H9 (cell line): ENCODE results near the gene FXYD7. TPM values are rescaled to one million over a fixed set of nuclear protein-coding genes. Genes with fewer than 3 reads are reported as not detected.

ENCODE experiments used
- DNase-seq: peaks from one replicate; pipeline ENCODE4 v3.0.0-alpha.2; 2017
- H2AFZ ChIP-seq: one replicate; pipeline ENCODE4 v1.6.1; 2013; ENCODE audit warnings: mild to moderate bottlenecking, low read length, control low read depth, moderate library complexity
- H2AK5ac ChIP-seq: 2 replicates; pipeline ENCODE4 v1.6.1; 2013; ENCODE audit warnings: low read length, control low read depth, mixed read lengths; ENCODE audit not compliant: insufficient read length
- H2BK120ac ChIP-seq: one replicate; pipeline ENCODE4 v1.6.1; 2013; ENCODE audit warnings: low read depth, mild to moderate bottlenecking, low read length, control low read depth, inconsistent platforms; ENCODE audit not compliant: poor library complexity, severe bottlenecking
- H2BK12ac ChIP-seq: 2 replicates; pipeline ENCODE4 v1.6.1; 2013; ENCODE audit warnings: low read length, control low read depth, mixed read lengths, low read depth; ENCODE audit not compliant: insufficient read length
- H2BK15ac ChIP-seq: 2 replicates; pipeline ENCODE4 v1.6.1; 2013; ENCODE audit warnings: low read depth, low read length, control low read depth
- H2BK20ac ChIP-seq: one replicate; pipeline ENCODE4 v1.6.1; 2013; ENCODE audit warnings: low read depth, mild to moderate bottlenecking, low read length, control low read depth, inconsistent platforms; ENCODE audit not compliant: poor library complexity, severe bottlenecking
- H2BK5ac ChIP-seq: 2 replicates; pipeline ENCODE4 v1.6.1; 2013; ENCODE audit warnings: low read length, control low read depth, mixed read lengths; ENCODE audit not compliant: insufficient read length
- H3K14ac ChIP-seq: 2 replicates; pipeline ENCODE4 v1.6.1; 2013; ENCODE audit warnings: low read length, control low read depth; ENCODE audit not compliant: insufficient read depth
- H3K18ac ChIP-seq: 2 replicates; pipeline ENCODE4 v1.6.1; 2013; ENCODE audit warnings: low read depth, mild to moderate bottlenecking, mixed read lengths, low read length, control low read depth; ENCODE audit not compliant: insufficient read length
- H3K23ac ChIP-seq: 2 replicates; pipeline ENCODE4 v1.6.1; 2013; ENCODE audit warnings: low read length, control low read depth, mixed read lengths, low read depth; ENCODE audit not compliant: insufficient read length
- H3K23me2 ChIP-seq: 2 replicates; pipeline ENCODE4 v1.6.1; 2013; ENCODE audit warnings: low read depth, mild to moderate bottlenecking, mixed read lengths, low read length, control low read depth; ENCODE audit not compliant: insufficient read length, poor library complexity, severe bottlenecking
- H3K27ac ChIP-seq: 2 replicates; pipeline ENCODE4 v1.5.1; 2013; ENCODE audit warnings: low read length, control low read depth, mixed read lengths, low read depth; ENCODE audit not compliant: insufficient read length
- H3K27me3 ChIP-seq: 2 replicates; pipeline ENCODE4 v1.6.1; 2013; ENCODE audit warnings: low read length, control low read depth, inconsistent platforms; ENCODE audit not compliant: insufficient read depth
- H3K4ac ChIP-seq: 2 replicates; pipeline ENCODE4 v1.6.1; 2013; ENCODE audit warnings: low read depth, mild to moderate bottlenecking, control low read depth, inconsistent platforms, low read length, moderate library complexity
- H3K4me1 ChIP-seq: 2 replicates; pipeline ENCODE4 v1.6.1; 2013; ENCODE audit warnings: low read length, control low read depth, inconsistent platforms; ENCODE audit not compliant: insufficient read depth
- H3K4me2 ChIP-seq: 2 replicates; pipeline ENCODE4 v1.6.1; 2013; ENCODE audit warnings: low read length, control low read depth, mixed read lengths; ENCODE audit not compliant: insufficient read length, insufficient read depth
- H3K56ac ChIP-seq: 2 replicates; pipeline ENCODE4 v1.6.1; 2013; ENCODE audit warnings: low read depth, mild to moderate bottlenecking, mixed read lengths, low read length, control low read depth; ENCODE audit not compliant: insufficient read length
- H3K79me1 ChIP-seq: 2 replicates; pipeline ENCODE4 v1.6.1; 2013; ENCODE audit warnings: low read depth, mild to moderate bottlenecking, moderate library complexity, low read length, control low read depth, inconsistent platforms; ENCODE audit not compliant: insufficient read depth, poor library complexity, severe bottlenecking
- H3K79me2 ChIP-seq: 2 replicates; pipeline ENCODE4 v1.6.1; 2013; ENCODE audit warnings: low read length, control low read depth, inconsistent platforms; ENCODE audit not compliant: insufficient read depth
- H3K9ac ChIP-seq: 2 replicates; pipeline ENCODE4 v1.6.1; 2013; ENCODE audit warnings: low read length, control low read depth, mixed read lengths; ENCODE audit not compliant: insufficient read length; ENCODE audit errors: extremely low read depth
- H3K9me3 ChIP-seq: one replicate; pipeline ENCODE4 v1.6.1; 2013; ENCODE audit warnings: low read depth, low read length, inconsistent platforms; ENCODE audit not compliant: control insufficient read depth
- H3T11ph ChIP-seq: one replicate; pipeline ENCODE4 v1.6.1; 2013; ENCODE audit warnings: mild to moderate bottlenecking, low read length, control low read depth, inconsistent platforms
- H4K20me1 ChIP-seq: one replicate; pipeline ENCODE4 v1.6.1; 2013; ENCODE audit not compliant: control insufficient read depth, insufficient read length, insufficient read depth
- H4K5ac ChIP-seq: 2 replicates; pipeline ENCODE4 v1.6.1; 2013; ENCODE audit warnings: low read depth, mild to moderate bottlenecking, mixed read lengths, low read length, control low read depth; ENCODE audit not compliant: insufficient read length
- H4K8ac ChIP-seq: replicated peaks from 2 replicates; pipeline ENCODE4 v1.6.1; 2013; ENCODE audit warnings: low read length, control low read depth, mixed read lengths, low read depth; ENCODE audit not compliant: insufficient read length
- H4K91ac ChIP-seq: 2 replicates; pipeline ENCODE4 v1.6.1; 2013; ENCODE audit warnings: low read depth, mild to moderate bottlenecking, moderate library complexity, mixed read lengths, low read length, control low read depth; ENCODE audit not compliant: insufficient read length
- H3K27ac Mint-ChIP-seq, 3 experiments: 2 replicates in 2 of 3; 3 replicates in 1 of 3; pipeline ENCODE4 v1.8.0; 2020 to 2021; ENCODE audit warnings: mixed read lengths in 3 of 3, mild to moderate bottlenecking in 1 of 3, moderate library complexity in 1 of 3
- H3K27me3 Mint-ChIP-seq: 2 replicates; pipeline ENCODE4 v1.8.0; 2021; ENCODE audit warnings: low read depth, mild to moderate bottlenecking, moderate library complexity, mixed read lengths
- H3K36me3 Mint-ChIP-seq, 3 experiments: 2 replicates in 2 of 3; 3 replicates in 1 of 3; pipeline ENCODE4 v1.8.0; 2020 to 2021; ENCODE audit warnings: low read depth in 3 of 3, mixed read lengths in 3 of 3; ENCODE audit not compliant: insufficient read depth in 1 of 3
- H3K4me1 Mint-ChIP-seq, 2 experiments: 2 replicates each; pipeline ENCODE4 v1.8.0; 2020; ENCODE audit warnings: mixed read lengths in 2 of 2
- H3K4me3 Mint-ChIP-seq, 2 experiments: 2 replicates in 1 of 2; 3 replicates in 1 of 2; pipeline ENCODE4 v1.8.0; 2020 to 2021; ENCODE audit warnings: mild to moderate bottlenecking in 2 of 2, mixed read lengths in 2 of 2, moderate library complexity in 1 of 2
- H3K9me3 Mint-ChIP-seq, 2 experiments: 2 replicates in 1 of 2; 3 replicates in 1 of 2; pipeline ENCODE4 v1.8.0; 2020; ENCODE audit warnings: mild to moderate bottlenecking in 2 of 2, mixed read lengths in 2 of 2, moderate library complexity in 1 of 2
- CTCF ChIP-seq: fragments of 200-600 bp; sonication (generic); conservative IDR thresholded peaks from 3 replicates; pipeline ENCODE4 v1.8.0; 2021; ENCODE audit warnings: antibody characterized with exemption, mild to moderate bottlenecking
- WGBS: extraction: QIAGEN DNeasy Blood & Tissue Kit; methylation state at CpG from one replicate; pipeline ENCODE4 v1.1.7; 2013; ENCODE audit warnings: missing lambda C conversion rate, low lambda C conversion rate, mixed read lengths; ENCODE audit not compliant: insufficient read length; ENCODE audit errors: extremely low coverage; 5-methylcytosine and 5-hydroxymethylcytosine counted together
- total RNA-seq: library from RNA; stranded (reverse); gene quantifications from 2 replicates; pipeline ENCODE4 v1.2.1, GENCODE V29; 2021

FXYD7 gene
- total RNA-seq, 1 experiment from 2014 or later = 9.0 TPM

GRCh38 chr19:35114353-35115176, 28.5 kb upstream of the FXYD7 start:
- no peak overlapping the region for H4K5ac ChIP-seq
- no peaks in the 10 kb centered on the region for H3K23me2 ChIP-seq
- H2BK120ac ChIP-seq = no peak overlapping the region
- no peak overlapping the region for H3K27ac ChIP-seq
- Mint-ChIP-seq H3K4me3 (peak overlapping the region; percentile 62 to 74), H3K27me3 (peaks cover 10% of the 10 kb centered on the region), H3K4me1 (peaks cover 37 to 56% of the 10 kb centered on the region in 2 experiments), H3K36me3 (no peaks in the 10 kb centered on the region; a peak in 1 of 7 replicates), H3K27ac (peak overlapping the region in 1 of 3 experiments; percentile 77; a peak in 2 of 7 replicates), H3K9me3 (no peaks in the 10 kb centered on the region)
- H3K9me3 ChIP-seq = no peaks in the 10 kb centered on the region
- no peak overlapping the region for H3K4ac ChIP-seq
- H4K8ac ChIP-seq = no peak overlapping the region
- TF ChIP-seq CTCF = peak; percentile 100
- H3K14ac ChIP-seq = no peak overlapping the region
- H2AFZ ChIP-seq = no peak overlapping the region
- H4K91ac ChIP-seq = no peak overlapping the region
- no CpG with 5 or more reads among the region's 23 CpGs for WGBS
- peak; percentile 87 for DNase-seq
- no peak overlapping the region for H3K56ac ChIP-seq
- H3K4me2 ChIP-seq = peak overlapping the region; percentile 25
- H2AK5ac ChIP-seq = no peak overlapping the region
- H2BK5ac ChIP-seq = no peak overlapping the region
- no peak overlapping the region for H3K23ac ChIP-seq
- H3K79me2 ChIP-seq = no peaks in the 10 kb centered on the region
- no peaks in the 10 kb centered on the region for H4K20me1 ChIP-seq
- H2BK15ac ChIP-seq = no peak overlapping the region
- no peak overlapping the region for H2BK12ac ChIP-seq
- no peaks in the 10 kb centered on the region for H3K79me1 ChIP-seq
- no peak overlapping the region for H2BK20ac ChIP-seq
- no peaks in the 10 kb centered on the region for H3K4me1 ChIP-seq
- H3K9ac ChIP-seq = no peak overlapping the region
- H3K18ac ChIP-seq = no peak overlapping the region
- no peaks in the 10 kb centered on the region for H3K27me3 ChIP-seq
- no peak overlapping the region for H3T11ph ChIP-seq
